HCT116 (cell line): ENCODE results near the gene SLC22A7. TPM values are rescaled to one million over a fixed set of nuclear protein-coding genes. Genes with fewer than 3 reads are reported as not detected.

Experiments used
- ATAC-seq: fragments of 200-7000 bp; cut with Tn5 transposase; 2 replicates; pipeline ENCODE4 v1.9.1; 2020; ENCODE audit warnings: mild to moderate bottlenecking, moderate library complexity
- BruUV-seq: library from RNA; stranded (reverse); fragments of 400-500 nt; replicated peaks from 2 replicates; lab custom pipeline; 2021; lab: Mats Ljungman, UMichigan
- CTCF ChIA-PET: fragments of 300-600 bp; sonication (Branson Sonifier 250); formaldehyde crosslinking; loops from one replicate; lab custom pipeline; 2021; ENCODE audit warnings: antibody characterized with exemption; lab: Charles Lee
- POLR2A ChIA-PET: fragments of 300-600, 350-600 bp; sonication (Branson Sonifier 250); formaldehyde crosslinking; loops from one replicate; lab custom pipeline; 2021; ENCODE audit warnings: antibody characterized with exemption; lab: Charles Lee
- RAD21 ChIA-PET, 2 experiments: fragments of 300-600 bp; sonication (Branson Sonifier 250); formaldehyde crosslinking; loops; one replicate each; lab custom pipeline; 2023; ENCODE audit warnings: low total read pairs in 2 of 2; ENCODE audit not compliant: uncharacterized antibody in 2 of 2, unreplicated experiment in 2 of 2, low non-redundant PET in 1 of 2; lab: Charles Lee
- DNase-seq: peaks from one replicate; pipeline ENCODE4 v3.0.0-alpha.2; 2010; ENCODE audit warnings: low read depth, low spot score
- H2AFZ ChIP-seq: fragments of 200-600 bp; shearing (Covaris generic), sonication (generic); 2 replicates; pipeline ENCODE4 v1.6.1; 2017; ENCODE audit warnings: low read depth, mixed run types, mixed read lengths, antibody characterized with exemption, low read length; ENCODE audit not compliant: poor library complexity, severe bottlenecking
- H3K27ac ChIP-seq: 2 replicates; pipeline ENCODE4 v1.5.1; 2012; ENCODE audit warnings: low read depth, low read length
- H3K27me3 ChIP-seq: fragments of 200-600 bp; sonication (generic); 2 replicates; pipeline ENCODE4 v1.6.1; 2016; ENCODE audit warnings: mixed run types, low read length, mixed read lengths; ENCODE audit not compliant: insufficient read depth
- H3K36me3 ChIP-seq, 2 experiments: fragments of 200-500 bp in 1 of 2; fragments of 200-600 bp in 1 of 2; sonication (Bioruptor generic) in 1 of 2; sonication (generic) in 1 of 2; 2 replicates each; pipeline versions ENCODE4 v1.5.1 to v1.6.1; 2014 to 2016; ENCODE audit warnings: low read length in 2 of 2, inconsistent platforms in 1 of 2, mixed read lengths in 1 of 2, mixed run types in 1 of 2; ENCODE audit not compliant: insufficient read depth in 2 of 2, control insufficient read depth in 1 of 2
- H3K4me1 ChIP-seq, 2 experiments: fragments of 200-600 bp in 1 of 2; sonication (generic) in 1 of 2; 2 replicates each; pipeline versions ENCODE4 v1.5.1 to v1.6.1; 2012 to 2017; ENCODE audit warnings: low read length in 2 of 2, inconsistent platforms in 1 of 2, mild to moderate bottlenecking in 1 of 2, mixed read lengths in 1 of 2, mixed run types in 1 of 2, moderate library complexity in 1 of 2; ENCODE audit not compliant: insufficient read depth in 2 of 2, control insufficient read depth in 1 of 2
- H3K4me2 ChIP-seq: fragments of 200-600 bp; sonication (generic); 2 replicates; pipeline ENCODE4 v1.6.1; 2017; ENCODE audit warnings: mixed run types, low read length, mixed read lengths
- H3K4me3 ChIP-seq, 2 experiments: fragments of 200-600 bp in 1 of 2; sonication (generic) in 1 of 2; replicated peaks in 1 of 2; 2 replicates each; pipeline ENCODE4 v1.5.1; 2011 to 2016; ENCODE audit warnings: low read length in 2 of 2, control low read depth in 1 of 2, low read depth in 1 of 2, mild to moderate bottlenecking in 1 of 2, mixed read lengths in 1 of 2, mixed run types in 1 of 2
- H3K79me2 ChIP-seq: fragments of 200-600 bp; sonication (generic); 2 replicates; pipeline ENCODE4 v1.6.1; 2017; ENCODE audit warnings: mild to moderate bottlenecking, mixed run types, low read length, moderate library complexity, mixed read lengths; ENCODE audit not compliant: insufficient read depth
- H3K9ac ChIP-seq: fragments of 200-600 bp; sonication (generic); 2 replicates; pipeline ENCODE4 v1.6.1; 2016; ENCODE audit warnings: low read length, mixed read lengths
- H3K9me2 ChIP-seq: fragments of 200-600 bp; sonication (generic), shearing (Covaris generic); 2 replicates; pipeline ENCODE4 v1.6.1; 2017; ENCODE audit warnings: mixed run types, mild to moderate bottlenecking, moderate library complexity; ENCODE audit not compliant: insufficient read depth
- H3K9me3 ChIP-seq, 2 experiments: fragments of 200-500 bp in 1 of 2; fragments of 200-600 bp in 1 of 2; sonication (Bioruptor generic) in 1 of 2; sonication (generic) in 1 of 2; 2 replicates each; pipeline ENCODE4 v1.6.1; 2014 to 2017; ENCODE audit warnings: low read length in 2 of 2, mixed read lengths in 2 of 2, inconsistent platforms in 1 of 2, low read depth in 1 of 2, mild to moderate bottlenecking in 1 of 2, mixed run types in 1 of 2, moderate library complexity in 1 of 2; ENCODE audit not compliant: control insufficient read depth in 1 of 2, insufficient read depth in 1 of 2
- H4K20me1 ChIP-seq: fragments of 200-600 bp; sonication (generic), shearing (Covaris generic); 2 replicates; pipeline ENCODE4 v1.6.1; 2017; ENCODE audit warnings: mixed run types, mild to moderate bottlenecking, moderate library complexity; ENCODE audit not compliant: insufficient read depth
- CBX3 ChIP-seq: IDR thresholded peaks from 2 replicates; pipeline ENCODE4 v1.6.1; 2012; ENCODE audit warnings: low read depth
- EGR1 ChIP-seq: IDR thresholded peaks from 2 replicates; pipeline ENCODE4 v1.6.1; 2012; ENCODE audit warnings: low read depth
- ELF1 ChIP-seq: IDR thresholded peaks from 2 replicates; pipeline ENCODE4 v1.6.1; 2012; ENCODE audit warnings: low read depth, borderline replicate concordance
- EZH2 ChIP-seq: fragments of 200-600 bp; sonication (generic); IDR thresholded peaks from 2 replicates; pipeline ENCODE4 v1.6.1; 2017; ENCODE audit warnings: antibody characterized with exemption, mixed run types
- EZH2phosphoT487 ChIP-seq: fragments of 200-600 bp; IDR thresholded peaks from 2 replicates; pipeline ENCODE4 v1.6.1; 2018; ENCODE audit warnings: antibody characterized with exemption, borderline replicate concordance
- FOSL1 ChIP-seq: IDR thresholded peaks from 2 replicates; pipeline ENCODE4 v1.6.1; 2012; ENCODE audit warnings: low read depth
- JUND ChIP-seq: IDR thresholded peaks from 2 replicates; pipeline ENCODE4 v1.6.1; 2012
- POLR2AphosphoS5 ChIP-seq: IDR thresholded peaks from 2 replicates; pipeline ENCODE4 v1.6.1; 2011; ENCODE audit warnings: mild to moderate bottlenecking, low read depth, low read length, moderate library complexity
- RAD21 ChIP-seq: IDR thresholded peaks from 2 replicates; pipeline ENCODE4 v1.6.1; 2012; ENCODE audit warnings: low read depth, mild to moderate bottlenecking
- SIN3A ChIP-seq: IDR thresholded peaks from 2 replicates; pipeline ENCODE4 v1.6.1; 2012; ENCODE audit warnings: low read depth
- SP1 ChIP-seq: IDR thresholded peaks from 2 replicates; pipeline ENCODE4 v1.6.1; 2012; ENCODE audit warnings: low read depth
- SRF ChIP-seq: IDR thresholded peaks from 2 replicates; pipeline ENCODE4 v1.6.1; 2012; ENCODE audit warnings: low read depth
- TCF7L2 ChIP-seq: IDR thresholded peaks from 2 replicates; pipeline ENCODE4 v1.7.0; 2011; ENCODE audit warnings: borderline replicate concordance, inconsistent platforms; ENCODE audit not compliant: insufficient read depth, insufficient read length; ENCODE audit errors: extremely low read depth
- YY1 ChIP-seq: IDR thresholded peaks from 2 replicates; pipeline ENCODE4 v1.6.1; 2011; ENCODE audit warnings: low read length, low read depth, moderate library complexity, mild to moderate bottlenecking; ENCODE audit not compliant: insufficient replicate concordance; ENCODE audit errors: extremely low read depth
- ZNF274 ChIP-seq: fragments of 200-500 bp; sonication (Bioruptor generic); IDR thresholded peaks from 2 replicates; pipeline ENCODE4 v1.6.1; 2014; ENCODE audit warnings: mild to moderate bottlenecking, low read depth, low read length, inconsistent platforms
- intact Hi-C: fragments of 100-400 bp; cut with micrococcal nuclease; formaldehyde crosslinking; loops from 2 replicates; pipeline ENCODE4 v1.10.0; 2022
- total RNA-seq: library from RNA; stranded (reverse); gene quantifications from one replicate; pipeline ENCODE4 v1.2.1, GENCODE V29; 2021; ENCODE audit not compliant: unreplicated experiment
- TF ChIP-seq, protein P1 (sequence below): IDR thresholded peaks from 2 replicates; pipeline ENCODE4 v1.6.1; 2012; ENCODE audit warnings: low read depth
- TF ChIP-seq, protein P2 (sequence below): IDR thresholded peaks from 2 replicates; pipeline ENCODE4 v1.6.1; 2012
- TF ChIP-seq, protein P3 (sequence below), 3 experiments: fragments of 200-600 bp in 1 of 3; sonication (generic) in 1 of 3; IDR thresholded peaks in 2 of 3; conservative IDR thresholded peaks in 1 of 3; 2 replicates each; pipeline ENCODE4 v1.5.1; 2012 to 2017; ENCODE audit warnings: low read depth in 2 of 3, low read length in 2 of 3, antibody characterized with exemption in 1 of 3, borderline replicate concordance in 1 of 3, control low read depth in 1 of 3, mild to moderate bottlenecking in 1 of 3, mixed read lengths in 1 of 3, mixed run types in 1 of 3, moderate library complexity in 1 of 3; ENCODE audit not compliant: insufficient read depth in 1 of 3
- TF ChIP-seq, protein P4 (sequence below): IDR thresholded peaks from 2 replicates; pipeline ENCODE4 v1.6.1; 2012
- TF ChIP-seq, protein P5 (sequence below): IDR thresholded peaks from 2 replicates; pipeline ENCODE4 v1.6.1; 2011; ENCODE audit warnings: mild to moderate bottlenecking, low read length, moderate library complexity; ENCODE audit not compliant: insufficient replicate concordance; ENCODE audit errors: extremely low read depth

Gene SLC22A7
- total RNA-seq, 1 experiment from 2014 or later = not detected

- H3K4me2 ChIP-seq = no peak overlapping the region
- RAD21 ChIA-PET = no interaction called here
- no peaks in the 10 kb centered on the region for H3K79me2 ChIP-seq
- no peaks in the 10 kb centered on the region for H3K9me2 ChIP-seq
- no peak for ATAC-seq
- H3K27me3 ChIP-seq = no peaks in the 10 kb centered on the region
- H3K9ac ChIP-seq = no peak overlapping the region
- intact Hi-C loops = no loop called here
- CTCF ChIA-PET = no interaction called here
- no peak overlapping the region for H3K4me3 ChIP-seq
- no peak for DNase-seq
- no peaks in the 10 kb centered on the region for H4K20me1 ChIP-seq
- no peaks in the 10 kb centered on the region for H3K9me3 ChIP-seq
- H2AFZ ChIP-seq = no peak overlapping the region
- POLR2A ChIA-PET = no interaction called here
- BruUV-seq = no TSS peak
- H3K36me3 ChIP-seq = no peaks in the 10 kb centered on the region
- H3K27ac ChIP-seq = no peak overlapping the region
- H3K4me1 ChIP-seq = no peaks in the 10 kb centered on the region
- TF ChIP-seq JUND (no peak), TCF7L2 (no peak), POLR2AphosphoS5 (no peak), SP1 (no peak), EGR1 (no peak), EZH2 (no peak), SRF (no peak), RAD21 (no peak), CBX3 (no peak), SIN3A (no peak), FOSL1 (no peak), ZNF274 (no peak), EZH2phosphoT487 (no peak), ELF1 (no peak), YY1 (no peak)
- TF ChIP-seq, protein P1, sequence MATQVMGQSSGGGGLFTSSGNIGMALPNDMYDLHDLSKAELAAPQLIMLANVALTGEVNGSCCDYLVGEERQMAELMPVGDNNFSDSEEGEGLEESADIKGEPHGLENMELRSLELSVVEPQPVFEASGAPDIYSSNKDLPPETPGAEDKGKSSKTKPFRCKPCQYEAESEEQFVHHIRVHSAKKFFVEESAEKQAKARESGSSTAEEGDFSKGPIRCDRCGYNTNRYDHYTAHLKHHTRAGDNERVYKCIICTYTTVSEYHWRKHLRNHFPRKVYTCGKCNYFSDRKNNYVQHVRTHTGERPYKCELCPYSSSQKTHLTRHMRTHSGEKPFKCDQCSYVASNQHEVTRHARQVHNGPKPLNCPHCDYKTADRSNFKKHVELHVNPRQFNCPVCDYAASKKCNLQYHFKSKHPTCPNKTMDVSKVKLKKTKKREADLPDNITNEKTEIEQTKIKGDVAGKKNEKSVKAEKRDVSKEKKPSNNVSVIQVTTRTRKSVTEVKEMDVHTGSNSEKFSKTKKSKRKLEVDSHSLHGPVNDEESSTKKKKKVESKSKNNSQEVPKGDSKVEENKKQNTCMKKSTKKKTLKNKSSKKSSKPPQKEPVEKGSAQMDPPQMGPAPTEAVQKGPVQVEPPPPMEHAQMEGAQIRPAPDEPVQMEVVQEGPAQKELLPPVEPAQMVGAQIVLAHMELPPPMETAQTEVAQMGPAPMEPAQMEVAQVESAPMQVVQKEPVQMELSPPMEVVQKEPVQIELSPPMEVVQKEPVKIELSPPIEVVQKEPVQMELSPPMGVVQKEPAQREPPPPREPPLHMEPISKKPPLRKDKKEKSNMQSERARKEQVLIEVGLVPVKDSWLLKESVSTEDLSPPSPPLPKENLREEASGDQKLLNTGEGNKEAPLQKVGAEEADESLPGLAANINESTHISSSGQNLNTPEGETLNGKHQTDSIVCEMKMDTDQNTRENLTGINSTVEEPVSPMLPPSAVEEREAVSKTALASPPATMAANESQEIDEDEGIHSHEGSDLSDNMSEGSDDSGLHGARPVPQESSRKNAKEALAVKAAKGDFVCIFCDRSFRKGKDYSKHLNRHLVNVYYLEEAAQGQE = no peak
- TF ChIP-seq, protein P2, sequence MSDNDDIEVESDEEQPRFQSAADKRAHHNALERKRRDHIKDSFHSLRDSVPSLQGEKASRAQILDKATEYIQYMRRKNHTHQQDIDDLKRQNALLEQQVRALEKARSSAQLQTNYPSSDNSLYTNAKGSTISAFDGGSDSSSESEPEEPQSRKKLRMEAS = no peak
- TF ChIP-seq, protein P3, sequence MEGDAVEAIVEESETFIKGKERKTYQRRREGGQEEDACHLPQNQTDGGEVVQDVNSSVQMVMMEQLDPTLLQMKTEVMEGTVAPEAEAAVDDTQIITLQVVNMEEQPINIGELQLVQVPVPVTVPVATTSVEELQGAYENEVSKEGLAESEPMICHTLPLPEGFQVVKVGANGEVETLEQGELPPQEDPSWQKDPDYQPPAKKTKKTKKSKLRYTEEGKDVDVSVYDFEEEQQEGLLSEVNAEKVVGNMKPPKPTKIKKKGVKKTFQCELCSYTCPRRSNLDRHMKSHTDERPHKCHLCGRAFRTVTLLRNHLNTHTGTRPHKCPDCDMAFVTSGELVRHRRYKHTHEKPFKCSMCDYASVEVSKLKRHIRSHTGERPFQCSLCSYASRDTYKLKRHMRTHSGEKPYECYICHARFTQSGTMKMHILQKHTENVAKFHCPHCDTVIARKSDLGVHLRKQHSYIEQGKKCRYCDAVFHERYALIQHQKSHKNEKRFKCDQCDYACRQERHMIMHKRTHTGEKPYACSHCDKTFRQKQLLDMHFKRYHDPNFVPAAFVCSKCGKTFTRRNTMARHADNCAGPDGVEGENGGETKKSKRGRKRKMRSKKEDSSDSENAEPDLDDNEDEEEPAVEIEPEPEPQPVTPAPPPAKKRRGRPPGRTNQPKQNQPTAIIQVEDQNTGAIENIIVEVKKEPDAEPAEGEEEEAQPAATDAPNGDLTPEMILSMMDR (IDR thresholded peaks at IDR 0.05 in 2 of 3, conservative IDR thresholded peaks at IDR 0.05 in 1 of 3; ENCODE audit: borderline replicate concordance in 1 of 3, insufficient read depth in 1 of 3, low read depth in 2 of 3, low read length in 2 of 3) = no peak
- TF ChIP-seq, protein P4, sequence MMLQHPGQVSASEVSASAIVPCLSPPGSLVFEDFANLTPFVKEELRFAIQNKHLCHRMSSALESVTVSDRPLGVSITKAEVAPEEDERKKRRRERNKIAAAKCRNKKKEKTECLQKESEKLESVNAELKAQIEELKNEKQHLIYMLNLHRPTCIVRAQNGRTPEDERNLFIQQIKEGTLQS = no peak
- TF ChIP-seq, protein P5, sequence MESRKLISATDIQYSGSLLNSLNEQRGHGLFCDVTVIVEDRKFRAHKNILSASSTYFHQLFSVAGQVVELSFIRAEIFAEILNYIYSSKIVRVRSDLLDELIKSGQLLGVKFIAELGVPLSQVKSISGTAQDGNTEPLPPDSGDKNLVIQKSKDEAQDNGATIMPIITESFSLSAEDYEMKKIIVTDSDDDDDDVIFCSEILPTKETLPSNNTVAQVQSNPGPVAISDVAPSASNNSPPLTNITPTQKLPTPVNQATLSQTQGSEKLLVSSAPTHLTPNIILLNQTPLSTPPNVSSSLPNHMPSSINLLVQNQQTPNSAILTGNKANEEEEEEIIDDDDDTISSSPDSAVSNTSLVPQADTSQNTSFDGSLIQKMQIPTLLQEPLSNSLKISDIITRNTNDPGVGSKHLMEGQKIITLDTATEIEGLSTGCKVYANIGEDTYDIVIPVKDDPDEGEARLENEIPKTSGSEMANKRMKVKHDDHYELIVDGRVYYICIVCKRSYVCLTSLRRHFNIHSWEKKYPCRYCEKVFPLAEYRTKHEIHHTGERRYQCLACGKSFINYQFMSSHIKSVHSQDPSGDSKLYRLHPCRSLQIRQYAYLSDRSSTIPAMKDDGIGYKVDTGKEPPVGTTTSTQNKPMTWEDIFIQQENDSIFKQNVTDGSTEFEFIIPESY = no peak
Measured at GRCh38 chr6:43303751-43304331, 5.8 kb downstream of the SLC22A7 start.
